HFFc6 (cell line): Measurements from ENCODE around the gene MKLN1. TPM values are rescaled to one million over a fixed set of nuclear protein-coding genes. Genes with fewer than 3 reads are reported as not detected.

ENCODE experiments used
- DNase-seq: peaks from one replicate; pipeline ENCODE4 v3.0.0-alpha.2; 2018
- H3K27ac Mint-ChIP-seq: 2 replicates; pipeline ENCODE4 v1.8.0; 2020; ENCODE audit warnings: mild to moderate bottlenecking, mixed read lengths
- H3K27me3 Mint-ChIP-seq: 2 replicates; pipeline ENCODE4 v1.8.0; 2021; ENCODE audit warnings: mild to moderate bottlenecking, moderate library complexity, mixed read lengths; ENCODE audit not compliant: insufficient read depth
- H3K36me3 Mint-ChIP-seq: 2 replicates; pipeline ENCODE4 v1.8.0; 2021; ENCODE audit warnings: low read depth, mixed read lengths
- H3K4me1 Mint-ChIP-seq: 2 replicates; pipeline ENCODE4 v1.8.0; 2020; ENCODE audit warnings: low read depth, mixed read lengths
- H3K4me3 Mint-ChIP-seq: 2 replicates; pipeline ENCODE4 v1.8.0; 2020; ENCODE audit warnings: mild to moderate bottlenecking, moderate library complexity, mixed read lengths
- H3K9me3 Mint-ChIP-seq: 2 replicates; pipeline ENCODE4 v1.8.0; 2020; ENCODE audit warnings: mild to moderate bottlenecking, mixed read lengths
- CTCF ChIP-seq: fragments of 200-600 bp; sonication (generic); IDR thresholded peaks from 2 replicates; pipeline ENCODE4 v1.5.0; 2021; ENCODE audit warnings: antibody characterized with exemption, mild to moderate bottlenecking
- total RNA-seq, 6 experiments: library from RNA; stranded (reverse); fragmentation: NEBNext Ultra II Directional; extraction: Animal tissue kit (Norgen Biotek cat#: 25700); gene quantifications; 2 replicates in 1 of 6; 3 replicates in 5 of 6; pipeline ENCODE4 v1.2.3, GENCODE V29; 2021

MKLN1 gene
- total RNA-seq, 6 experiments from 2014 or later, result 31.9 to 44.7 (median 38.6) TPM

GRCh38 chr7:131298608-131298992 is 29.1 kb upstream of the MKLN1 start:
- Mint-ChIP-seq H3K27ac (no peak overlapping the region), H3K36me3 (no peaks in the 10 kb centered on the region), H3K4me1 (peaks cover 17% of the 10 kb centered on the region), H3K27me3 (peaks cover 5% of the 10 kb centered on the region), H3K4me3 (no peak overlapping the region), H3K9me3 (no peaks in the 10 kb centered on the region)
- no peak for DNase-seq
- no peak for TF ChIP-seq CTCF

- Mint-ChIP-seq H3K27me3 (peaks cover 5% of the 10 kb centered on the region), H3K9me3 (no peaks in the 10 kb centered on the region), H3K4me1 (peaks cover 17% of the 10 kb centered on the region), H3K27ac (no peak overlapping the region), H3K36me3 (no peaks in the 10 kb centered on the region), H3K4me3 (no peak overlapping the region)
- DNase-seq, result no peak
- TF ChIP-seq CTCF, result no peak
Measured at GRCh38 chr7:131299074-131299473, 28.6 kb upstream of the MKLN1 start.

- no peak for DNase-seq
- no peak for TF ChIP-seq CTCF
- Mint-ChIP-seq H3K27ac (no peak overlapping the region), H3K4me1 (peaks cover 17% of the 10 kb centered on the region), H3K4me3 (no peak overlapping the region), H3K27me3 (peaks cover 5% of the 10 kb centered on the region), H3K36me3 (no peaks in the 10 kb centered on the region), H3K9me3 (no peaks in the 10 kb centered on the region)
Measured at GRCh38 chr7:131300078-131300477, 27.6 kb upstream of the MKLN1 start.

GRCh38 chr7:131300572-131301466 is 26.9 kb upstream of the MKLN1 start:
- DNase-seq, result no peak
- Mint-ChIP-seq H3K27ac (no peak overlapping the region), H3K27me3 (peaks cover 5% of the 10 kb centered on the region), H3K4me1 (peaks cover 17% of the 10 kb centered on the region), H3K36me3 (peaks cover 2% of the 10 kb centered on the region; the same call in 1 of the 2 replicates), H3K4me3 (no peak overlapping the region), H3K9me3 (peaks cover 3% of the 10 kb centered on the region)
- TF ChIP-seq CTCF, result no peak

GRCh38 chr7:131302446-131302845 is 25.2 kb upstream of the MKLN1 start:
- no peak overlapping the region for H3K4me3 Mint-ChIP-seq
- H3K4me1 Mint-ChIP-seq, result peaks cover 17% of the 10 kb centered on the region
- no peak for TF ChIP-seq CTCF
- H3K36me3 Mint-ChIP-seq, result peaks cover 12% of the 10 kb centered on the region
- no peak for DNase-seq
- H3K27me3 Mint-ChIP-seq, result peaks cover 4% of the 10 kb centered on the region
- H3K9me3 Mint-ChIP-seq, result peaks cover 19% of the 10 kb centered on the region
- H3K27ac Mint-ChIP-seq, result no peak overlapping the region
